HG02973 (cell line): ENCODE data around the gene SLC7A1.

ENCODE experiments used
- ATAC-seq: cut with Tn5 transposase; IDR thresholded peaks from one replicate; pipeline ENCODE4 v1.9.1; 2021; ENCODE audit warnings: moderate library complexity; ENCODE audit not compliant: unreplicated experiment

SLC7A1 gene

GRCh38 chr13:29471551-29471950 is 123.9 kb downstream of the SLC7A1 start:
- ATAC-seq: no peak

- no peak for ATAC-seq
Observed at GRCh38 chr13:29465741-29466293, 129.7 kb downstream of the SLC7A1 start.

GRCh38 chr13:29464105-29464679 is 131.3 kb downstream of the SLC7A1 start:
- no peak for ATAC-seq

- no peak for ATAC-seq
Observed at GRCh38 chr13:29459813-29460355, 135.6 kb downstream of the SLC7A1 start.
